GM21619 (cell line): ENCODE measurements around the gene DUSP1.

ENCODE experiments used
- ATAC-seq: cut with Tn5 transposase; IDR thresholded peaks from one replicate; pipeline ENCODE4 v1.9.1; 2021; ENCODE audit not compliant: unreplicated experiment

The DUSP1 gene

GRCh38 chr5:172782169-172783039 is 11.4 kb upstream of the DUSP1 start:
- no peak for ATAC-seq

- no peak for ATAC-seq
Measured at GRCh38 chr5:172779691-172780341, 8.8 kb upstream of the DUSP1 start.

DNA sequence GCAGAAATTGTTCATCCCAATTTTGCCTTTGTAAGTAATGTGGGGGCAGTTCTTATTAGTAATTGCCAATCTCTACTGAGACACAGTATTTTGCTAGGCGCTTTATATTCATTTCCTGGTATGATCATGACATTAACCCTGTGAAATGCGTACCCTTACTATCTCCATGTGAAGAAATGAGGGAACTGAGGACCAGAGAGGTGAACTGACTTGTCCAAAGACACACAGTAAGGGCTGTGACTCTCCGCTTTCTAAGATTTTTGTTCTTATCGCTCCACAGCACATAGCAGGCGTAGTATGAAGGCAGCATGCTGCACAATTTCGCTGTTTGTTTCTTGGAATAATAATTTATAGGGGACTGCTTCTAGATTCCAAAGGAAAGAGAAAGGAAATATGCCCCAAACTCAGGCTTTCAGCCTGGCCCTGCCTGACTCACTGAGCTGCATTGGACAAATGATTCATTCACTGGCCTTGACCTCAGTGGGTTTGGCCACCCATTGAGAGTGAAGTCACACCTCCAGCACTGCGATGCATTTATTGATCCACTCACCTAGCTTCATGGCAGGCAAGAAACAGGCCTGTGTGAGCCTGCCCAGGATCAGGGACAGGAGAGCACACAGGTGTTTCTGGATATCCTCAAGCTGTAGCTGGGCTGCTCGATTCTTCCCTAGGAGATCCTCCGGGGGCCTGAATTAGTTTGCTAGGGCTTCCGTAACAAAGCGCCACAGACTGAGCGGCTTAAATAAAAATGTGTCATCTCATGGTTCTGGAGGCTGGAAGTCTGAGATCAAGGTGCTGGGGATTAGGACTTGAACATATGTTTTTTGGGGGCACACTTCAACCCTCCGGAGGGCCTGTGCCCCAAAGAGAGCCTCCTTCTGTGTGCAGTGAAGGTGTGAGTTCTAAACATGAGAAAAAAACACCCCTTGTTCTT is 7.2 kb upstream of the DUSP1 start:
- peak; percentile 14 for ATAC-seq

DNA sequence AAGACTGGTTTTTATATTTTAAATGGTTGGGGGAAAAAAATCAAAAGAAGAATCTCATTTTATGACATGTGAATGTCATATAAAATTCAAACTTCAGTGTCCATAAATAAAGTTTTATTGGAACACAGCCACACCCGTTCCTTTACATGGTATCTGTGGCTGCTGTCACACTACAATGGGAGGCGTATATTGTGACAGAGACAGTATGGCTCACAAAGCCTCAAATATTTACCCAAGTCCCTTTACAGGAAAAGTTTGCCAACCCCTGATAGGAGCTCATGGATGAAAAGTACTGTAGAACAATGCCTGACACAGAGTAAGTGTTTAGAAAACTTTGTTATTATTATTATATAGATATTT is 5.2 kb upstream of the DUSP1 start:
- ATAC-seq = no peak

GRCh38 chr5:172775326-172776234 is 4.6 kb upstream of the DUSP1 start:
- no peak for ATAC-seq

GRCh38 chr5:172774561-172775315 is 3.7 kb upstream of the DUSP1 start:
- no peak for ATAC-seq

GRCh38 chr5:172773481-172774469 is 2.8 kb upstream of the DUSP1 start:
- ATAC-seq = no peak

- ATAC-seq = peak; percentile 32
Measured at GRCh38 chr5:172772112-172772906, 1.3 kb upstream of the DUSP1 start.

DNA sequence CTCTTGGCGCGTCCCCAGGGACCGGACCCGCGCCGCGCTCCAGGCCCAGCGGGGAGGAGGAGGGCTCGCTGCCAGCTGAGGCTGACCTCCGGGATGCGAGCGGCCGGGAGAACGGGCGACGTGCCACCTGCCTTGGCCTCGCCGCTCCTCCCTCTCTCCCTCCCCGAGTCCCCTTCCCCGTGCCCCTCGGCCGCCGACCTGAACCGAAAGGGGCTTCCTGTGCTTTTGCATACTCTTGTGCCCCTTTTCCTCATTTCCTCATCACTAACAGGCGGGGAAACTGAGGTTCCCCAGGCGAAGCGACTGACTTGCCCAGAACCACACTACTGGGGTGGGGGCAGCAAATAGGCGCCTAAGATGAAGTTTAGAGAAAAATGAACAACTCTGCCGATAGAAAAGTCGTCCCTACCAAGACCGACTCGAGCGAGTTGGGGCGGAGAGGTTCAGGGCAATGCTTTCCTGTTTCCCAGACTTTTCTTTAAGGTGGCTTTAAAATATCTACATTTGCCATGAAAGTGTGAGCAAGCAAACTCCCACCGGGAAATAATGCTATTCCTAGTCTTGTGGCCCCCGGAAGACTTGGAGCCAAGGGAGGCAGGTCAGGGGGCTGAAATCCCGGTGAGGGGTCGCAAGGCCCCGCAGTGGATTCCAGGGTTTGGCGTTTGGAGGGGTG is 580 bp upstream of the DUSP1 start:
- ATAC-seq = no peak

DNA sequence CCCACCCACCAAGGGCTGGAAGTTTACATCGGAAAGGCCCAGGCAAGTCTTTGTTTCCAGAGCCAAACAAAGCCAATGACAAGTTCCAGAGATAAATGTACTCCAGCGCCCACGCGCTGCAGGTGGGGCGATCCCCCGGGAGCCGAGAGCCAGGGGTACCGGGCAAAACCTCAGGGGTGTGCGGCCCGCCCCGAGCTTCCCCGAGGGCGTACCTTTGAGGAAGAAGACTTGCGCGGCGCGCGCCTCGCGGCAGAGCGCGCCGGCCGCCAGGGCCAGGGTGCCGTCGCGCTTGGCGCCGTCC is 671 bp downstream of the DUSP1 start:
- no peak for ATAC-seq

GRCh38 chr5:172769616-172770373 is 1.2 kb downstream of the DUSP1 start:
- ATAC-seq = no peak

DNA sequence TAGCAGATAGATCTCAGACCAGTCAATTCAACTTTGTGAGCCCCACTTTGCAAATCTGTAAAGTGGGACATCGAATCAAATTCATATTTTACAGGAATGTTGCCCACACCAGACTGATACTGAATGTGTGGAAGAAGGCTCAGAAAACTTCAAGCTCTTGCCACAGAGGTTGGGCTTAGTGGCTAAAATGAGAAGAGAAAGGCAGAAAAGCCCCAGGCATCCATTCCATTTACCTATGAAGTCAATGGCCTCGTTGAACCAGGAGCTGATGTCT is 1.7 kb downstream of the DUSP1 start:
- no peak for ATAC-seq

DNA sequence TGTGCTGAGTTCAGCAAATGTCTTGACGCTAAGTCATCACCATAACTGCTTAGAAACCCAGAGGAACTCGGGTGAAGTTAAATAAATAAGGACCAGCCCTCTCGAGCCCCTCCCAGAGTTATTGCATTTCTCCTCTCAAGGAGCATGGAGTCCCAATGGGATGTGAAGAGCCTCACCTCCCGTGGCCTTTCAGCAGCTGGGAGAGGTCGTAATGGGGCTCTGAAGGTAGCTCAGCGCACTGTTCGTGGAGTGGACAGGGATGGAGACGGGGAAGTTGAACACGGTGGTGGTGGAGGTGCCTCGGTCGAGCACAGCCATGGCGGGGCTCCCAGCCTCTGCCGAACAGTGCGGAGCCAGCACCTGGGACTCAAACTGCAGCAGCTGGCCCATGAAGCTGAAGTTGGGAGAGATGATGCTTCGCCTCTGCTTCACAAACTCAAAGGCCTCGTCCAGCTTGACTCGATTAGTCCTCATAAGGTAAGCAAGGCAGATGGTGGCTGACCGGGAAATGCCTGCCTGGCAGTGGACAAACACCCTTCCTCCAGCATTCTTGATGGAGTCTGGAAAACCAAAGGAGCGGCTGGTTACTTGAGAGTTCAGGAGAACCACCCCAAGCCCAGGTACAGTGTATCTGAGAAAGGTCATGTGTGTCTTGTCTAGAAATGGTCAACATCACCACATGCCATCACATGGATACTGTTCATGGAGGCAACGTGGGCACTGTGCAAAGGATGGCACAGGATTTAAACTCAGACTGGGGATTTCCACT is 2.2 kb downstream of the DUSP1 start:
- no peak for ATAC-seq

DNA sequence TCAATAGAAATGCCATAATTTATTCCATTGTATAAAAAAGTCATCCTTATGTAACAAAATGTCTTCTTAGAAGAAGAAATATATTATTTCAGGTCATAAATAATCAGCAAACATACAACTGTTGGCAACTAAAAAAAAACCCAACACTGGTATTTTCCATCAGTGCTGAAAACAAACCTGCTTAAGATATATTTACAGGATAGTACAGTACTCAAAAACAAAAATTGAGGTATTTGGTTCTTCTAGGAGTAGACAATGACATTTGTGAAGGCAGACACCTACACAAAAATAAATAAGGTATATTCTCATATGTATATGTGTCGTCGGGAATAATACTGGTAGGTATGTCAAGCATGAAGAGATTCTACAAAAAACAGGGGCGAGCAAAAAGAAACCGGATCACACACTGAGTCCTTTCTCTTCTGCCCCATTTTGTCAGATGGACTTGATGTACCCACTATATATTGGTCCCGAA is 2.9 kb downstream of the DUSP1 start:
- ATAC-seq = no peak

- ATAC-seq = no peak
Measured at GRCh38 chr5:172766287-172767108, 4.5 kb downstream of the DUSP1 start.
